NB4 (cell line): ENCODE measurements around the gene SHH.

Experiments used
- DNase-seq: peaks from one replicate; pipeline ENCODE4 v3.0.0; 2010; ENCODE audit warnings: low read depth
- H3K4me3 ChIP-seq: one replicate; pipeline ENCODE4 v1.5.1; 2011; ENCODE audit warnings: mild to moderate bottlenecking, low read depth, low read length, moderate library complexity
- CTCF ChIP-seq: IDR thresholded peaks from one replicate; pipeline ENCODE4 v1.5.1; 2012; ENCODE audit warnings: low read depth, low read length
- MAX ChIP-seq: IDR thresholded peaks from 2 replicates; pipeline ENCODE4 v1.6.1; 2011; ENCODE audit warnings: low read depth, low read length
- MYC ChIP-seq: IDR thresholded peaks from 2 replicates; pipeline ENCODE4 v1.6.1; 2011; ENCODE audit warnings: low read depth, low read length
- POLR2A ChIP-seq: IDR thresholded peaks from 2 replicates; pipeline ENCODE4 v1.6.1; 2011; ENCODE audit warnings: mild to moderate bottlenecking; ENCODE audit not compliant: insufficient read length; ENCODE audit errors: extremely low read depth

SHH gene

DNA sequence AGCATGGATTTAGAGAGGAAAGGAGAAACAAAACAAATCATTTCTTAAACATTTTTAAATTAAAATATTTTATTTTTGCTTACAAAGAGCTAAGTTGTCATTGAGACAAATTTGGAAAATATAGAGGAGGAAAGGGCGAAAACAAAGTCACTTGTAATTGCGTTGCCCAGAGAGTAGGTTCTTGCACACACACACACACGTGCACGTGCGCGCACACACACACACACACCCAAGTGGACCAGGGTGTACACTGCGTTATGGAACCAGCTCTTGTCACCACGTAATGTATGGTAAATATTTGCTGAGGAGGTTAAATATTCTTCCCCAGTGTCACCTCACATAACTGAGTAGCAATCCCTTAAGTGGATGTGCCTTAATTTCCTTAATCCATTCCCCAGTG, 21.6 kb downstream of the SHH start:
- TF ChIP-seq POLR2A (no peak), MAX (no peak), MYC (no peak), CTCF (no peak)
- H3K4me3 ChIP-seq = no peak overlapping the region
- DNase-seq = no peak

GRCh38 chr7:155789001-155789725, 23.1 kb downstream of the SHH start:
- no peak for TF ChIP-seq POLR2A
- no peak for TF ChIP-seq MAX
- no peak for TF ChIP-seq MYC
- no peak for TF ChIP-seq CTCF
- H3K4me3 ChIP-seq = no peak overlapping the region
- DNase-seq = no peak

DNA sequence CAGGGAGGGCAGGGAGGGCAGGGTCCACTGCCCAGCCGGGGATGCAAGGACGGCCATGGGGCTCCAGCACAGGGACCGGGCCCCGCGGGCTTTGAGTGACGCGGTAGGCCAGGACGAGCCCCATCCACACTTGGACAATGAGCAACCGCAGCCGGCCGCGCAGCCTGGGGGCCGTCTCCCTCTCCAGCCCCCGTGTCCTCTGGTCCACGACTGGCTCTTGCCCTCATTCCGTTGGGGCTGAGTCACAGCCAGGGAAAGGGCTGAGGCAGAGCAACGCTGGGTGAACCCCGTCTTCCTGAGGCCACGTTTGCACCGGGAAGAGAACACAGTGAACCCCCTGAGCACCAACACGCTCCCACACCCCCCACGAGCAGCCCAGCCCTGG, 23.7 kb downstream of the SHH start:
- DNase-seq = no peak
- TF ChIP-seq CTCF (no peak), MAX (no peak), POLR2A (no peak), MYC (no peak)
- H3K4me3 ChIP-seq = no peak overlapping the region

DNA sequence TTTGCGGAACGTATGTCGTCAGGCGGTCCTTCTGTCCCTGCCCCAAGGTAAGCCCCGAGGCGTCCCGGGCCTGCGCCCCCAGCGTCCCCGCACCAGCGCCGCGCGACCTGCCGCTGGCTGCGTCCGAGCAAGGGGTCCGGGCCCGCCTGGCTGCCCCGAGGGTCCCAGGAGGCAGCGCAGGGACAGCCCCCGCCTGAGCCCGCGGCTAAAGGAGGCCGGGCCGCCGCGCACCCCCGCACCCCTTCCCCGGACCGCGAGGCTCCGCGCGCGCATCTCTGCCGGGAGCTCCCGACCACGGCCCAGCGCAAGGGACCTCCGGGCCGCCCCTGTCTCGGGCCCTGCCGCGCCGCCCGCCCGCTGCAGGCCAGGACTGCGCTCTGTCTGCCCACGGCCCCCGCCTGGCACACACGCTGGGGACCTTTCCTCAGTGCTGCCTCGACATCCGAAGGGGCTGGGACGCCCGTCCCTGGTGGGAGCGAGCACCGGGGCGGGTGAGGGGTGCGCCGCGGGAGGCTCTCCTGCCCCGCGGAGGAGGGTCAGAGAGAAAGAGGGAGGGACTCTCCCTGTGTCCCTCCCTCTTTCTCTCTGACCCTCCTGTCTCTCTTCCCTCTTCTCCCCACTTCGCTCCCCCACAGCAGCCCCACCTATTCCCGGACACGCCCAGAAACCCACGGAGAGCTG, 25.0 kb downstream of the SHH start:
- peak overlapping the region; percentile 22 for H3K4me3 ChIP-seq
- TF ChIP-seq MYC (no peak), MAX (no peak), POLR2A (no peak), CTCF (no peak)
- peak; percentile 42 for DNase-seq

GRCh38 chr7:155786491-155786890, 25.8 kb downstream of the SHH start:
- TF ChIP-seq POLR2A (no peak), MYC (no peak), CTCF (no peak), MAX (no peak)
- no peak overlapping the region for H3K4me3 ChIP-seq
- DNase-seq = no peak
